ENCODE measurements around the gene NEUROD2. TPM values are rescaled to one million over a fixed set of nuclear protein-coding genes. Genes with fewer than 3 reads are reported as not detected.
"Not testable (repeated sequence)": the region's sequence is repeated elsewhere in the genome, so short reads cannot be mapped to it uniquely, and the experiment has no call there.

The NEUROD2 gene
- total RNA-seq, 8 experiments from 2014 or later: 0.05 to 1.00 (median 0.13) TPM

DNA sequence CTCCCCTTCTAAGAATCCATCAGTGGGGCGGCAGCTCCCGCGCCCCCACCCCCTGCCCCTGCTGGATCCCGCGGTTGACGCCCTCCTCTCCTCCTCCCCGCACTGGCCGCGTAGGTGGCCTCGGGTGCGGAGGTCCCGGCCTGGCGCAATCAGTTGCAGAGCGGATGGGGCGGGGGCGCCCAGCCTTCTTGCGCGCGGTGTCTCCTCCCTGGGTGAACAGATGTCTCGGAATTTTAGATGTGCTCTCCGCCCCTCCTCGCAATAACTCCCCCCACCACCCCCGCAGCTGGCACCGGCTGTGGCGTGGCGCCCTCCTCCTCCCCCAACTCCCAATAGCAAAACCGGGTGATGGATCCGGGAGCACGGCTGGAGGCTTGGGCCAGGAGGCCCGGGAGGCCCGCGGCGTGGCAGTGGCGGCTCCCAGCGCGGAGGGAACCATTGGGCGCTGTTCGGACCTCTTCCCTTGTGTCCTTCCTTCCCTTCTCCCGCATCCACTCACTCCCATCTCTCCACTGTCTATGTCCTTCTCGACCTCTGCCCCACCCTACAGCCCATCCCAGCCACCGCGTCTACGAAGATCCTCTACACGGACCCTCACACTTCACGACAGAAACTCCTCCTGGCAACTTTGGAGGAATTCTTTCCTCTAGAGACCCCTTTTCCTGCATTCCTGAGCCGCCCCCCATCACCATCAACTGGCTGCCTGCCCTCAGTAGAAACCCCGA, 11.0 kb downstream of the NEUROD2 start:
- Histone ChIP-seq H3K27ac (no peak overlapping the region), H3K4me1 (replicated peaks in 1 of 2) (peaks cover 4 to 10% of the 10 kb centered on the region in 2 donors), H3K4me3 (no peak overlapping the region)
- in situ Hi-C loops (cut with MboI; ENCODE audit: low pct_unique_long_range_greater_than_20kb in 2 of 9, low sequenced_read_pairs in 9 of 9, unreplicated experiment in 9 of 9): no loop called here
- peak in 4 of 8 experiments; percentile 38 to 56 (median 46) for ATAC-seq (replicated peaks in 6 of 8)
- 0% methylated on average over 1 to 2 of the region's 47 CpGs; no CpG with 5 or more reads in 8 of the 10 experiments for WGBS, 10 experiments

DNA sequence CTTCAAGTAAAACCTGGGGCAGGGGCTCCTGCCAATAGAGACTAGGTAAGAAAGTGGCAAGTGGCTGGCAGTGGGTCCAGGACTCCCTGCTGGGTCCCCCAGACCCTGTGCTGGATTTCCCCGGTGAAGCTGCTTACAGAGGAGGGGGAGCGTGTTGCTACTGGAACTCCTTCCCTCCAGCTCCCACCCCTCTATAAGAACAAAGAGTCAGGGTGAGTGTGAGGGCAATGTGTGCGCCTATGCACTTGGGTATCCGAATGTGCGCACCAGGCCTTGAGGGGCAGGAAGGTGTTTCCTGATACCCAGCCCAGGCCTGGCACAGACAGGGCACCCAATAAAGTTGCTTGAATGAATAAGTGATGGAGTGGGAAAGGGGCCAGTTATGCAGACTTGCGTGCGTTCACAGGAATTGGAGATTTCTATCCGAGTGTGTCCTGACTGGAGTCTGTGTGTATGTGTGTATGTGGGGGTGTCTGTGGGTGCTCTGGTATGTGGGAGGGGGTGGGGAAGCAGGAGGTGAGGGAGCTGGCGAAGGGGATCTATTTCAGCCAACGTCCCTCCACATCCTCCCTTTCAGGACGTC, 11.7 kb downstream of the NEUROD2 start:
- H3K27ac ChIP-seq: no peak overlapping the region
- peaks cover 4 to 10% of the 10 kb centered on the region in 2 donors for H3K4me1 ChIP-seq (replicated peaks in 1 of 2)
- H3K4me3 ChIP-seq: no peak overlapping the region
- in situ Hi-C loops (cut with MboI; ENCODE audit: low pct_unique_long_range_greater_than_20kb in 2 of 9, low sequenced_read_pairs in 9 of 9, unreplicated experiment in 9 of 9): no loop called here
- no peak for ATAC-seq (replicated peaks in 6 of 8)
- WGBS, 10 experiments: 0 to 72% (median 0%) methylated on average over 1 to 3 of the region's 11 CpGs; no CpG with 5 or more reads in 5 of the 10 experiments

DNA sequence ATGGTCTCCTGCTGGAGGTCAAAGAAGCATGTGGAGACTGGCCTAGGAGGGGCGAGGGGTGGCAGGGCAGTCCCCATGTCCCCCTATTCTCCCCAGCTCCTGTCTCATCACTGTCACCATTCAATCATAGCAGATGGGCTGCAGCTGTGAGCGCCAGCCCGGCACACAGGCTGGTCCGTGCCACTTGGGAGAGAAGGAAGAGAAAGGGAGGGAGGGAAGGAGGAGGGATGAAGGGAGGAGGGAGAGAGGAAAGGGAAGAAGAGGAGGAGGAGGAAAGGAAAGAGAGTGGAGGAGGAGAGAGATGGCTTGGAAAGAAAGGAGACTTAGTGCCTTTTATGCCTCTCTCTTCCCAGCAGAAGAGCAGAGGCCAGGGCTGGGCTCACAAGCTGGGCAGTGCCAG, 12.4 kb downstream of the NEUROD2 start:
- H3K27ac ChIP-seq: no peak overlapping the region
- peaks cover 4 to 10% of the 10 kb centered on the region in 2 donors for H3K4me1 ChIP-seq (replicated peaks in 1 of 2)
- ATAC-seq (replicated peaks in 6 of 8): no peak
- in situ Hi-C loops (cut with MboI; ENCODE audit: low pct_unique_long_range_greater_than_20kb in 2 of 9, low sequenced_read_pairs in 9 of 9, unreplicated experiment in 9 of 9): no loop called here
- WGBS, 10 experiments: 0 to 35% (median 2%) methylated on average over 1 to 4 of the region's 4 CpGs; no CpG with 5 or more reads in 4 of the 10 experiments
- no peak overlapping the region for H3K4me3 ChIP-seq

DNA sequence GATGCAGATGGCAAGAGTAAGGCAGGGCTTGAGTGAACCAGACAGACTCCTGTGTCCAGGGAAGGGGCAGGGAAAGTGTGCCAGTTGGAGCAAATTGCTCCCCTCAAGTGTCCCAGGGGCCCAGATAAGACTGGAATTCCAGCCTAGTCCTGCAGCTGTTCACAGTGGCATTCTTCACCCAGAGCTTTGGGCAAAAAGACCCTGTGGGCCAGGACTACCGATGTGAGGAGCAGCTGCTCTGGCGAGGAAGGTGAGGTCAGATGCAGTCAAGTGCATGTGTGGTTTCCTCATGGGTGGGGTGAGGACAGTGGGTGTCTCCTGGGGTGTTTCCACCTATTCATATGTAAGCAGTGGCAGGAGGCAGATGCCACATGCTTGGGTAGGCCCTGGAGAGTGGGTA, 14.3 kb downstream of the NEUROD2 start:
- 0 to 45% (median 17%) methylated on average over 2 of the region's 2 CpGs; no CpG with 5 or more reads in 5 of the 10 experiments for WGBS, 10 experiments

DNA sequence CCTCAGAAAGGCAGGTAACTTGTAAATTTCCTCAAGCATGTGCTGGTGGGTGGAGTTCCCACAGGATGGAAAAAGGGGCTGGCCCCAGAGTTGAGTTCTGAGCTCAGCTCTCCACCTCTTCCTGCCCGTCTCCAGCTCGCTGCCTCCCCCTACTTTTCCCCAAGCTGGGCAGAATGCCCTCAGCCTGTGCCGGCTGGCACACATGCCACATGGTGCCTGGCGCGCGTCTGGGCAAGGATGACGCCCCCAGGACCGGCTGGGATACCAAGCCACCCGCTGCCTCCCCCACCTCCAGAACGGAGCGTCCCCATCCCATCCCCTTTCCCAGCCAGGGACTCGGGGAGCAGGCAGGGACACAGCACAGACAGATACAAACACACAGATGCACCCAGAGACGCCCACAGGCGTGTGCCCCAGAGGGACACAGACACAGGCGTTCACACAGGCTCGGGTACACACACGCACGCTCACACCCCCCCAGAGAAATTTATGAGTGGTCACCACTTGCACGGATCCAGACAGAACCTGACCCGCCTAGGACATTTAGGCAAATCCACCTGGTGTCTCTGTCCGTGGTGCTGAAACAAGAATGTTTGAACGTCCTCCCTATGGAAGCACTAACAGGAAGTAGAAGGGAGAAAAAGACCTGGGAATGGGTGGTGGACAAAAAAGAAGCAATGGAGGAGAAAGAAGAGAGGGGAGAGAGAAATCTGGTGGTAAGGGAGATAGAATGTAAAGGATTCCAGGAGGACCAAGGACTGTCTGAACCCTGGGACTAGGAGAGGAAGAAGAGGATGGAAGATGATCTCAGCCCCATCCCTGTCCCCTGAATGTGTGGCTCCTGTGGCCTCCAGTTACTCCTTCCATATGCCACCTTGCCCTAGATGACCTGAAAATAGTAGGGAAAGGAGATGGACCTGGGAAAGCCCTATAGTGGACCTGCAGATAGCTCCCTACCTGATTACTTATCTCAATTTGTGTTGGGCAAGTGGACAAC, 15.5 kb downstream of the NEUROD2 start:
- Histone ChIP-seq H3K4me3 (no peak overlapping the region), H3K27ac (no peak overlapping the region), H3K4me1 (replicated peaks in 1 of 2) (peaks cover 4 to 8% of the 10 kb centered on the region in 2 donors)
- in situ Hi-C loops (cut with MboI; ENCODE audit: low pct_unique_long_range_greater_than_20kb in 2 of 9, low sequenced_read_pairs in 9 of 9, unreplicated experiment in 9 of 9): no loop called here
- peak in 5 of 8 experiments; percentile 28 to 83 (median 47) for ATAC-seq (replicated peaks in 6 of 8)
- 0 to 10% (median 0%) methylated on average over 2 to 10 of the region's 22 CpGs; no CpG with 5 or more reads in 2 of the 10 experiments for WGBS, 10 experiments

More for the DNA sequence above, 14.3 kb downstream of the NEUROD2 start:
- Histone ChIP-seq H3K4me1 (replicated peaks in 1 of 2) (peaks cover 4 to 8% of the 10 kb centered on the region in 2 donors), H3K27ac (no peak overlapping the region), H3K4me3 (no peak overlapping the region)
- in situ Hi-C loops (cut with MboI; ENCODE audit: low pct_unique_long_range_greater_than_20kb in 2 of 9, low sequenced_read_pairs in 9 of 9, unreplicated experiment in 9 of 9): no loop called here
- no peak for ATAC-seq (replicated peaks in 6 of 8)

DNA sequence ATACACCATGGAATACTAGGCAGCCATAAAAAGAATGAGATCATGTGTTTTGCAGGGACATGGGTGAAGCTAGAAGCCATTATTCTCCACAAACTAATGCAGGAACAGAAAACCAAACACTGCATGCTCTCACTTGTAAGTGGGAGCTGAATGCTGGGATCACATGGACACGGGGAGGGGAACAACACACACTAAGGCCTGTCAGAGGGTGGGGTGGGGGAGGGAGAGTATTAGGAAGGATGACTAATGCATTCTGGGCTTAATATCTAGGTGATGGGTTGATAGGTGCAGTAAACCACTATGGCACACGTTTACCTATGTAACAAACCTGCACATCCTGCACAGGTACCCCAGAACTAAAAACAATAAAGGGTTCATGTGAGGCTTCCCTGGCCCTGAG, 17.5 kb downstream of the NEUROD2 start:
- in situ Hi-C loops (cut with MboI; ENCODE audit: low pct_unique_long_range_greater_than_20kb in 2 of 9, low sequenced_read_pairs in 9 of 9, unreplicated experiment in 9 of 9); ATAC-seq (replicated peaks in 6 of 8); H3K4me3 ChIP-seq; H3K4me1 ChIP-seq (replicated peaks in 1 of 2); H3K27ac ChIP-seq: not testable (repeated sequence)
- WGBS, 10 experiments: 20 to 33% methylated on average over 1 of the region's 2 CpGs; no CpG with 5 or more reads in 8 of the 10 experiments

DNA sequence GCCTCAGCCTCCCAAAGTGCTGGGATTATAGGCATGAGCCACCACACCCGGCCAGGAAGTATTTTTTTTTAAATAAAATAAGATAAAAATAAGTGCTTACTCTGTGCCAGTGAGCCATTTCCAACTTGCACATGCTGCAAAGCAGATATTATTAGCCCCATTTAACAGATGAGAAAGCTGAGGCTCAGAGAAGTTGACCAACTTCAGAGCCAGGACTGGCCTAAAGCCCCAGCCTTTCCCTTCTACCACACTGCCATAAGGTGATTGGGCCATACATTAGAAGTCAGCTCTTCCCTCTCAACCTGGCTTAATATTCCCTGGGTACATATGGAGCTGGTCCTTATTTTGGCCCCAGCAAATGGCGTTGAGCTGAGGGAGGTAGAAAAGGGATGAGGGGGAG, 25.1 kb downstream of the NEUROD2 start:
- no peak for ATAC-seq (replicated peaks in 6 of 8)
- WGBS, 10 experiments: 0 to 88% (median 0%) methylated on average over 1 of the region's 2 CpGs; no CpG with 5 or more reads in 6 of the 10 experiments
- Histone ChIP-seq H3K27ac (no peak overlapping the region), H3K4me3 (no peak overlapping the region), H3K4me1 (replicated peaks in 1 of 2) (peaks cover 14 to 19% of the 10 kb centered on the region in 2 donors)
- in situ Hi-C loops (cut with MboI; ENCODE audit: low pct_unique_long_range_greater_than_20kb in 2 of 9, low sequenced_read_pairs in 9 of 9, unreplicated experiment in 9 of 9): no loop called here

DNA sequence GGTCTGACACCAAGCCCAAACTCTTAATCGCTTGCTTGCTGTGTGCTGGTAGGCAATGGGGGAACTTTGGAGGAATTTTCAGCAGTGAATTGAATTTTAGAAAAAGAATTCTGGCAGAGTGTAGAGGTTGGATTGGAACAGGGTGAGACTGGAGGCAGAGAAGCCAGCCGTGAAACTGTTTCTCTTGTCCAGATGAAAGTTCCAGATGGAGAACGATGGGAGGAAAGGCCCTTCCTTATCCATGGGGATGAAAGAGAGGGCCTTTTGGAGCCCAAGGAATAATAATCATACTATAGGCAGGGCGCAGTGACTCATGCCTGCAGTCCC, 26.0 kb downstream of the NEUROD2 start:
- 50 to 100% (median 85%) methylated on average over 1 to 4 of the region's 4 CpGs; no CpG with 5 or more reads in 2 of the 10 experiments for WGBS, 10 experiments
- Histone ChIP-seq H3K27ac (no peak overlapping the region), H3K4me3 (no peak overlapping the region), H3K4me1 (replicated peaks in 1 of 2) (peaks cover 14 to 19% of the 10 kb centered on the region in 2 donors)
- no peak for ATAC-seq (replicated peaks in 6 of 8)
- in situ Hi-C loops (cut with MboI; ENCODE audit: low pct_unique_long_range_greater_than_20kb in 2 of 9, low sequenced_read_pairs in 9 of 9, unreplicated experiment in 9 of 9): no loop called here

DNA sequence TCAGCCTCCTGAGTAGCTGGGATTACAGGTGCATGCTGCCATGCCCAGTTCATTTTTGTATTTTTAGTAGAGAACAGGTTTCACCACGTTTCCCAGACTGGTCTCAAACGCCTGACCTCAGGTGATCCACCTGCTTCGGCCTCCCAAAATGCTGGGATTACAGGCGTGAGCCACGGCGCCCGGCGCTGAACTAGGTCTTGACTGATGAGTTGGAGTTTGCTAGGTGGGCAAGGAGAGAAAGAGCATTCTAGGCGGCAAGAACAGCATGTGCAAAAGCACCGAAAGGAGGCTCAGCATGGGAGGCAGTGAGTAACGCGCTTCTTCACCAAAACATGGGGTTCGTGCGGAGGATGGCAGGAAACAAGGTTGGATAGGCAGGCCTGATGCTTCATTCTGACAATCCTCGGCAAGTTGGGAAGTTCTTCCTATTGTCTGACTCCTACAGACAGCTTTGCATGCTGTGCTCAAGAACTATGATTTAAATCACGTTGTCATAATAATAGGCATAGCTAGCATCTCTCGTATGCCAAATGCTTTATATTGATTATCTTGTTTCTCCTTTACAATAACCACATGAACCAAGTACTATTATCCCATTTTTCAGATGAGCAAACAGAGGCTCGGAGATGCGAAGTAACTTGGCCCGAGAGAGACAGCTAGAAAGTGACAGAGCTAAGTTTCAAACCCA, 26.5 kb downstream of the NEUROD2 start:
- in situ Hi-C loops (cut with MboI; ENCODE audit: low pct_unique_long_range_greater_than_20kb in 2 of 9, low sequenced_read_pairs in 9 of 9, unreplicated experiment in 9 of 9): no loop called here
- Histone ChIP-seq H3K4me1 (replicated peaks in 1 of 2) (peaks cover 14 to 20% of the 10 kb centered on the region in 2 donors), H3K4me3 (no peak overlapping the region), H3K27ac (no peak overlapping the region)
- WGBS, 10 experiments: 41 to 100% (median 91%) methylated on average over 2 to 12 of the region's 20 CpGs
- ATAC-seq (replicated peaks in 6 of 8): no peak

DNA sequence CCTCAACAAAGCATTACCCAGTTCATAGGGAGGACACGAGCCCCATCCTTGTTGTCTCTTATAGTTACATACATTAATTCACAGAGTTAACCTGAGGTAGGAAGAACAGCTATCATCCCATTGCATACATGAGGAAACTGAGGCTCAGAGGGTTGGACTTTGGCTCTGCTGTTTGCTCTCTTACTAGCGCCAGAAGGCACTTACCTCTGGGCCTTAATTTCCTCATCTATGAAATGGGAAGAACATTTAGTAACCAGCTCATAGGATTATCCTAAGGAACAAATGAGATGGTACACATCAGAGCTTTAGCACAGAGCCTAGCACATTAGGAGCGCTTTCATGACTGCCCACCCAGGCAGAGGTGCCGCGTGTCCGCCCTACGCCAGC, 27.6 kb downstream of the NEUROD2 start:
- WGBS, 10 experiments: 14 to 100% (median 47%) methylated on average over 1 to 6 of the region's 7 CpGs; no CpG with 5 or more reads in 1 of the 10 experiments
- no peak for ATAC-seq (replicated peaks in 6 of 8)
- Histone ChIP-seq H3K27ac (no peak overlapping the region), H3K4me1 (replicated peaks in 1 of 2) (peaks cover 14 to 23% of the 10 kb centered on the region in 2 donors), H3K4me3 (no peak overlapping the region)
- in situ Hi-C loops (cut with MboI; ENCODE audit: low pct_unique_long_range_greater_than_20kb in 2 of 9, low sequenced_read_pairs in 9 of 9, unreplicated experiment in 9 of 9): no loop called here

DNA sequence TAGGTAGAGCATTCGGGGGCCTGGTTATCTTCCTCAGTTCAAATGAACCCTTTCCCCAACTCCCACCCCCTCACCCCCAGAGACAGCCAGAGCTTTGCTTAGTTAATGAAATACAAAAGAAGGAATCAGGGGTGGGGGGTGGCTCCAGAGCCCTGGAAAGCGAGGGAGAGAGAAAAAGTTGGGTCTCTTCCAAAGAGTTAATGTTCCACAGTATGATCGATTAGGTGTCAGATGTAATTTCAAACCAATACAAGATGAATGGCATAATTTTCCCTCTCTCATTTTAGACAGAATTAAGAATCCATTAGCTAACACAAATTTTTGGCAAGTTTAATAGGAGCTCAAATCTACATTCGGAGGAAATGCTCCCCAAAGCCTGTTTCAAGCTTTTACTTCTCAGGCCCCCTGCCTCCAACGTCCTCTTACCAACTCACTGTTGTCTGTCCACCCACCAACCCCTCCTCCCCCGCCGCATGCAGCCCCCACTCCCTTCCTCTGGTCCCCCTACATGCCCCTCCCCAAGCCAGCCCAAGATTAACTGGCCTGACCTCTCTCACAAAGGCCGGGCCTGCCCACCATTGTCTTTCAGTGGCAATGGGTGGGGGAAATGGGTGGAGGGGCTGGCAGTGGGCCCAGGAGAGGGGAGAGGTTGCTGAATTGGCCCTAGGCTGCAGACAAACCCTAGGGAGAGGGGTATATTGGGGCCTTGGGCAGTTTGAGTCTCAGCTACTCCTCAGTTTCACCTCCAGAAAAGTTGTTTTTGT, 28.2 kb downstream of the NEUROD2 start:
- 0 to 60% (median 21%) methylated on average over 1 to 3 of the region's 8 CpGs; no CpG with 5 or more reads in 3 of the 10 experiments for WGBS, 10 experiments
- Histone ChIP-seq H3K4me1 (replicated peaks in 1 of 2) (peaks cover 14 to 23% of the 10 kb centered on the region in 2 donors), H3K4me3 (no peak overlapping the region), H3K27ac (no peak overlapping the region)
- peak in 5 of 8 experiments; percentile 47 to 70 (median 58) for ATAC-seq (replicated peaks in 6 of 8)
- in situ Hi-C loops (cut with MboI; ENCODE audit: low pct_unique_long_range_greater_than_20kb in 2 of 9, low sequenced_read_pairs in 9 of 9, unreplicated experiment in 9 of 9): no loop called here

DNA sequence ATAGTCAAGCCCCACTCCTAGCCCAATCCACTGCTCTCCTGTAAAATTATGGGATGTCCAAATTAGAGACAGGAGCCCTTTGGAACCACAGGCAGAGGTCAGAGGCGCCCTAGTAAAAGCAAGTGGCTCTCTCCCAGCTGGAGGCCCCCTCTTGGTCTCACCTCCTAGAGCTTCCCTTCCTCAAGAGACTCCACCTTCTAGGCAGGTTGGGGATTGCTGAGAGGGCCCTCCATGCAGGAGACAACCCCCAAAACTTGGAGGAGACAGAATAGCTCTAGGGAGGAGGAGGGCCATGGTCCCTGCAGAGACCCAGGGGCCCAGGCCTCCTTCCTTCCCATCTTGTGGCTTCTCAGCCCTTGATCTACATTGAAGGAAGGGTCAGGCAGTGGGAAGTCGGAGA, 29.4 kb downstream of the NEUROD2 start:
- WGBS, 10 experiments: 10 to 86% (median 33%) methylated on average over 1 to 2 of the region's 2 CpGs; no CpG with 5 or more reads in 7 of the 10 experiments
- Histone ChIP-seq H3K4me1 (replicated peaks in 1 of 2) (peaks cover 19 to 28% of the 10 kb centered on the region in 2 donors), H3K27ac (no peak overlapping the region), H3K4me3 (no peak overlapping the region)
- in situ Hi-C loops (cut with MboI; ENCODE audit: low pct_unique_long_range_greater_than_20kb in 2 of 9, low sequenced_read_pairs in 9 of 9, unreplicated experiment in 9 of 9): no loop called here
- no peak for ATAC-seq (replicated peaks in 6 of 8)

Measured in motor neuron (in vitro differentiated cells).